Inflammatory macrophage (primary cell): ENCODE measurements around the gene OPCML.

Experiments used
- DNase-seq, 2 donors: peaks; one replicate each; pipeline ENCODE4 v3.0.0-alpha.2; 2020 to 2022

The OPCML gene

DNA sequence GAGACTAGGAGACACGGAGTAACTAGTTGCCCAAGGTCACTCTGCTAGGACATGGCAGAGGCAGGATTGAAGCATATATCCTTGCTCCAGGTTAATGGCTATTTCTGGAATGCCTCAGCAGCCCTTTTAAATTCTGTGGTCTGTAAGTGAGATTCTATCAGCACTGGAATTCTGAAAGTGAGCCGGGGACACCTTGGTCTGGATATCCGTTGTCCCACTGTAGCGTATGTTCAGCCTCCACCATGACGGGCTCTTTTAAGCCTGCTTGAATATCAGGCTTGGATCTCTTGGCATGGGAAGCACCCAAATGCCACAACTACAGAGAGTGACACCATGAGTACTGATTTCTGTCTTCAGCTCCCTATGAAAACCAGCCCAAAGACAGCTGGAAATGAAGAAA, 254.4 kb downstream of the OPCML start:
- DNase-seq = no peak

DNA sequence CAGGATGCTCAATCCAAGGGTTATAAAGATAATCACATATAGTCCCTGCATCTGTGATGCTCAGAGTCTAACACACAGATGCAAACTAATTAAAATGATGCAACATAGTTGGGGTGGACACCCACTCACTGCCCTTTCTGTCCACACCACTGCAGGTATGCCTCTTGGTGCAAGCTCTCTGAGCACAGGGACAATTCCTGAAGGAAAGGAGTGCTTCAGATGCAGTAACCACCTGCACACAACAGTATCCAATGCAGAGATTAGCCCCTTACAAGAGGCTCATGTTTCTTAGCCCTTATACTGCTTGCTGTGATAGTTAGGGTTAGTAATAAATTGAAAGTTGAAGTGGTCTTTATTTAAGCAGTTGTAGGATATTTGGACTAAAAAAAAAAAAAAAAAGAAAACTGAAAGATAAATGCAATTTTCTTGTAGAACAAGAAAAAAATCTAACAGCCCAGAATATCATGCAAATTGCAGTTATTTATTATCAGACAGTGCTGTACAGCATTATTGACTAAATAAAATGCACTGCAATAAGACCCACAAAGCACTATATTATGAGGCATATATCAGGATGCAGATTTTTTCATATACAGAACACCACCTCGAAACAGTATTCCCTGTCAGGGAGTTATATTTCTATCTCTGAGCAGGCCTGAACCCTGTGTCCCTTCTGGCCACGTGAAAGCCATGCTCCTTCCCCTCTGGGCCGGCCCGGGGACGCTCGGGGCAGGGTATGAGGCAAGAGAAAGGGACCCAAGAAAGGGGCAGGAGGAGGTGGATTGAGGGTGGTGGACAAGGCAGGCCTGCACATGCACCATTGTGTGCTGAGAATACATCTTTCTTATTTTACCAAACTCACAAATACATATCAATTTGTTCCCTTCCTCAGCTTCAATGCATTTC, 260.2 kb downstream of the OPCML start:
- DNase-seq = no peak

DNA sequence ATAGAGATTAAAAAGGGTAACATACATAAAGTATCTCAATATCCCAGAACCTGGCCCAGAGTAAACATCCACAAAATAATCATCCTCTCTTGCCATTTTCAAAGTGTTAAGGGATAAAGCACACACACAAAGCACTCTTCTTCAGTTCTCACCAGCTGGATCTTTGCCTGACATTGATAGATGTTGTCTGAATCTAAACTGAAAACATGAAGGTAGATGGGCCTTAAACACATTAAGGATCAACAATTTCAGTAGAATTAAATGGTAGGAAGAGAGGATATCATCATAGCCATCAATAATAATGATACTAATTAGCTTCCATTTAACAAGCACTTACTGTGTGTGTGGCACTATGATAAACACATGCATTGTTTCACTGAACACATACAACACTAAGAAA, 261.1 kb downstream of the OPCML start:
- no peak for DNase-seq

DNA sequence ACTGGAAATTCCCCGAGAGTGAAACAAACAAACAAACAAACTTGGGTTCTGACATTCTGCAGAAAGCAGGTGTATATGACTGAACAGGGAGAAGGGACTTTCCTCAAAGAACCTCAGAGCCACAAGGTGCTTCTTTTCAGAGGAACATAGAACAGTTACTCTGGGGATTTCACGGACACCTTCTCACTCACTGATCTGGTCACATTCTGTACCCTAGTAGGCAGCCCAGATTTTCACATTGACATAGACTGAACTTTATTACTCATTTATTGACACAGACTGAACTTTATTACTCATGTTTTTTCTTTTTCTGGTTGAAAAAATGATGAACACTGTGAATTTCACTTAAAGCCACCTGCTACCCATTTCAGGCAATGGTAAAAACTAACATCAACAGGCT, 263.0 kb downstream of the OPCML start:
- no peak for DNase-seq

DNA sequence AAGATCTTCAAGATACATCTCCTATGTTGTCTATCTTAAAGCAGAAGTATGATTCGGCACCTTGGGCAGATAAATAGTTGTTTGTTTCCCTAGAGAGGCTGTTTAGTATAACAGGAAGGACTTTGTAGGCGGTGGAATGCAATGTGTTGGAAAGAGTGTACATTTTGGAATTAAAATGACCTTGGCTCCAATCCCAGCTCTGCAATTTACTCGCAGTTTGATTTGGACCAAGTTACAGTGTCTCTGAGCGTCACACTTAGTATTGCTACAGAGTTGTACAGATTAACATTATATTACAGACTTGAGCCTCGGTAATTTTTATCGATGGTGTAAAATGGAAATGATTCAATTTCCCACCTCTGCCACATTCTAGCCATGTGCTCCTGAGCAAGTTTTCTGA, 265.3 kb downstream of the OPCML start:
- DNase-seq = no peak

DNA sequence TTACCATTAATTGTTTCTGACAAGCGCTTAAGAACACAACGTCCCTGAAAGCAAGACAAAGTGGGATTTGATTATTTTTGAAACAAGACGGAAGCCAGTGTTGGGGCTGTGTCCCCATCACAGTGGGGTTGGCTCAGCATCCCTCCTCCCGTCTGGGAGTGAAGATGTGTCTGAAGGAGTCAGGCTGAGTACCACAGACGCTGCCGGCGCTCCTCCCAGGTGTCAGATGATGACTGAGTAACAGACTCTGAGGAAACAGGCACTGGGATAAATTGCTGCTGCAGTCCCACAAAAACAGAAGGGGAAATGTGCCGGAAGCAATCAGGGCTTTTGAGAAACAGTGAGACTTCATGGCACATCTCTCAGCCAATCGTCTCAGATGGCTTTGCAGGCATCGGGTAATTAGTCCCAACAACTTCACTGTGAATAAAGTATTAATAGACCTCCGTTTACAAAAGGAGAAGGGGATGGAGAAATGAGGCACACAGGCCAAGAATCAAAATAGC, 266.7 kb downstream of the OPCML start:
- no peak for DNase-seq

DNA sequence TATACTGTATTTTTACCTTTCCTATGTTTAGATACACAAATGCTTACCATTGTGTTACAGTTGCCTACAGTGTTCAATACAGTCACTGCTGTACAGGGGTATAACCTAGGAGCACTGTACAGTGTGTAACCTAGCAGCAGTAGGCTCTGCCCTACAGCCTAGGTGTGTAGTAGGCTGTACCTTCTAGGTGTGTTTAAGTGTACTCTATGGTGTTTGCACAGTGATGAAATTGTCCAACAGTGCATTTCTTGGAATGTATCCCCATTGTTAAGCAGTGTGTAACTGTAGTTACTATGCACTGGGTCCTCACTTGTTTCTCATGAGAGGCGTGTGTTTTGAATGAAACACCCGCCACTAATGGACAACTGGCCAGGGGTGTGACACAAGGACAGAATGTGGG, 269.0 kb downstream of the OPCML start:
- no peak for DNase-seq

DNA sequence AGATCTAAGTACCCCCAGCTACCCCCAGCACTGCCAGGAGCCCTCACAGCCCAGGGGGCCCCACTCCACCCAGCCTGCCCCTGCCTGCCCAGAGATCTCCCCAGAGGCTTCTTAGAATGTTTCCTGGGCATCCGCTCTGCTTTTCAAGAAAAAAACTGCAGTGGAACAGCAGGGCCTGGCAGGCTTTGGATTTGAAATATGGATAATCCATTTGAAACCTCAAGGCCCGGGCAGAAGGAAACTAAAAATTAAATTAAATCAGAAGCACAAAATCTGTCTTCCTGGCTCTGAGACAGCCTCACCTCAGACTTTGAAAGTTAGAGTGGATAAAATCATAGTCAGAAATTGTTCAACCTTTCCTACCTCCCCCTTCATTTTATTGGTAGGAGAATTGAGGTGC, 273.6 kb downstream of the OPCML start:
- DNase-seq = no peak

DNA sequence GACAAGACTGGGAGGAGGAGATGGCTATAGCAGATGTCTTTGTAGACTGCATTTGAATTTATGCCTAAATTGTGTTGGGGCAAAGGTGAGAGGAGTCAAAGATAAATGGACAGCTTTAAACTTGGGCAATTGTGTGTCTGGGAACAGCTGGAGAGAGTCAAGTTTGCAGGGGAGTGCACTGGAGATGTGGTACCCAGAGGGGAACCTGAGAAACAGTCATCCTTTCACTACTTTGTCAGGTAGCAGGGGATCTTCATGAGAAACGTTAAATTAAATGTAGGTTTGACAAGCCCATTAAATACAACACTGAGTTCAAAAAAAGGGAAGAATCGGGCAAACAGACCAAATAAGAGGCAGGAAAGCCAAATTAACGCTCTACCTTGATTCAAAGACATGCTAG, 277.7 kb downstream of the OPCML start:
- DNase-seq = no peak

DNA sequence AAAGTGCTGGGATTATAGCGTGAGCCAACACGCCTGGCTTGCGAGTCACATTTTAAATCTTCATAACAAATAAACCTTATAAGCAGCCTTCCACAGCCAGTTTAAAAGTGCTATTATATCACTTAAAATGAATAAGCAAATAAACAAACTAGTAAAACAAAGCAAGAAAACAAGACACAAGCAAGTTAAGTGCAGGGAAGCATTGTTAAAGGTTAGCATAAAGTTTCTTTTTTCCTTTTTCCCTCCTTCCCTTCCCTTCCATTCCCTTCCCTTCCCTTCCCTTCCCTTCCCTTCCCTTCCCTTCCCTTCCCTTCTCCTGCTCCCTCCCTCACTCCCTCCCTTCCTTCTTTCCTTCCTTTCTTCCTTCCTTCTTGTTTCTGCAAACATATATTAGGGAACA, 278.7 kb downstream of the OPCML start:
- DNase-seq = no peak

DNA sequence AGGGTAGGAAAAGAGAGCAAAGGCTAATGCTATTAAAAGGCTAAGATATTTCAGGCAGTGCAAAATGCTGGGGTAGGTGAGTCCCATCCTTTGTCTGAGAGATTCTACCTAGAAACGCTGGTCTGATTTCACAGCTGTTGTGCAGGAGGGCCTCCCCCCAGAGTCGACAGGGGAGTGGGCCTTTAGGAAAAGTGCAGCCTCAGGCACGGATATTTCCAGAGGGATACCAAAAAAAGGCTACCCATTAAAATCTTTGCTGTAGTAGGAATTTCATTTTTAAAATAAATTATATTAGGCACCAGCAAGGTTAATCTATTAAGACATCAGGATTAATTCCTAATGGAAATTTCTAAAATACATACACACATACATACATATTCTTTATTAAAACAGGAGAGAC, 280.5 kb downstream of the OPCML start:
- no peak for DNase-seq

DNA sequence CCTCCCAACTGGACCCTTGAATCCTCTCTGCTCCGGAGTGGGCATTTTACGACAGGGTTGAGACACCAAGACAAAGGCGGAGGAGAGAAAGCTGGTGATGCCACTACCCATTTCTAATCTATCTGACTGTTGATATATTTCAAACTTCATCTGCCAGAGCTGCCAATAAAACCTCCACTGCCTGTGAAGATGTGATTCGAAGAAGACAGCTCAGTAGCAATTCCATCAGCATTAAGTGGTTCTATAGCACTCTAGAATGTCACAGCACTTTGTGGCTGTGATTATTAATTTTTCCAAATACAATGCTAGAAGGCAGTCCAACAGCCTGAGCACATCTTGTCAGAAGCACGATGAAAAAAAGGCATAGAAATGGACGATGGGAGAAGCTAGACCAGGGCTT, 282.8 kb downstream of the OPCML start:
- DNase-seq = no peak

DNA sequence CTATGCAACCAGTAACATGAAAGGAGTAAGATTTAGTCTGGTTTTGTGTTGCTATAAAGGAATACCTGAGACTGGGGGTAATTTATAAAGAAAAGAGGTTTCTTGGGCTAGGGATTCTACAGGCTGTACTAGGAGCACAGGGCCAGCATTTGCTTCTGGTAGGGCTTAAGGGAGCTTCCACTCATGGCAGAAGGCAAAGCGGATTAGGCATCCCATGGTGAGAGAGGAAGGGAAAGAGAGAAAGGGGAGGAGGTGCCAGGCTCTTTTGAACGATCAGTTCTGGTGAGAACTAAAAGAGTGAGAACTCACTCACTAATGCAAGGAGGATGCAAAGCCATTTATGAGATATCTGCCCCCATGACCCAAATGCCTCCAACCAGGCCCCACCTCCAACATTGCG, 283.2 kb downstream of the OPCML start:
- no peak for DNase-seq

DNA sequence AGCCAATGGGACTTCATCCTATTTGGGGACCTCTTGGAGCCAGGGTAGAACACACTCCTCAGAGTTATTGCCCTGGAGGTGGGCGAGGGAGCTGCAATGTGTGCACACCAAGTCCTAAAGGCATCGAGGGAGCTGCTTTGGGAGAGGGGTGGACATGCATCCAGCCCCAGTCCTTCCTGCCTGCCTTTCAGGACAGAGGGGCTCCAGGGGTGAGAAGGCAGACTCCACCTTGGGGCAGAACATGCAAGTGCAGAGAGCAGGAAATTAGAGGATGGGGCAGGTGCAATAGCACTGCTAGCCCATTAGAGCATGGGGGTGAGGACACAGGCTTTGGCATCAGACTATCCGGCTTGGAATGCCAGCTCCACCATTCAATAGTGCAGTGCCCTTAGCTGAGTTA, 288.5 kb downstream of the OPCML start:
- DNase-seq = no peak

DNA sequence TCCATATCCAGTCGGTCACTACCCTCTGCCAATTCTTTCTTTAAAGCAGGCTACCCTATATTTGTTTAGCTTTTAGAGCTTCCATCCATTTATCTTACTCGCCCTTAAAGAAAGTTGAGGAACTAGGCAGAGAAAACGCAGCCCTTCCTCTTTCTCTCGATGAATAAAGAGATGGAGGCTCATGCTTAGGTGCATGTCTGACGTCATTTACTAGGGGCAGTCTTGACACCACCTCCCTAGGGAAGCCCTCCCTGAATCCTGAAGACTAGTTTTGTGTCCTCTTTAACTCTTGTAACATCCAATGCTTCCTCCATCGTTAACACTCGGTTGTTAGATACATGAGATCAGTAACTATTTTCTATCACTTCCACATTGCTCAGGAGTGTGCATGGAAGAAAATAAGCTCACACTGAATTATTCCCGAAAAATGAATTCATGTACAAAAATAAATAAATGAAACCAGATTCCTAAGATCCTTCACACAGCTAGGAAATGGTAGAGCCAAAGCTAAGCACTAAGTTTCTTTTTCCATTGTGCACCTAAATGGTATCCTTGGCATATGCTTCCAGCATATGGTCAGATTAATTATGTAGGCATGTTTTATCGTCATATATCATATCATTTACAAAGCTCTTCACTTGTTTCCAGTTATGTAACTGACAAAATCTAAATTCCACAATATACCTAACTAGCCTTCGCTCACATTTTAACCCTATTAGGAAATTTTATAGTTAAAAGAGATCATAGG, 291.2 kb downstream of the OPCML start:
- DNase-seq = no peak

DNA sequence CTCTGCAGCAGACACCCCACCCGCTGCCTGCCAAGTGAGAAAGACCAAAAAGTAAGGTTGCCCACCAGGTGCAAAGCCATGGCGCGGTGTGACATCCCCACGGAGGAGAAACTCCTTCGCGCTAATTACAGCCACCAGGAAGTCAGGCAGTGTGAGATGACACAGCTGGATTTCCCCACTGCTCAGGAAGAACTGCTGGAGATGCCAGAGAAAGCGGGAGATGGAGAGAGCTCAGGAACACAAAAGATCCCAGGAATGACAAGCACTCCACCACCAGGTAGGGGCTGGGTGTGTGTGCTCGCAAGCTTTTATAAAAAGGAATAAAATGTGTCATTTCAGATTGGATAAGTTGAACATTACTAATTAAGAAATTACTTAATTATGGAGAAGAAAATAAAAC, 292.7 kb downstream of the OPCML start:
- no peak for DNase-seq

DNA sequence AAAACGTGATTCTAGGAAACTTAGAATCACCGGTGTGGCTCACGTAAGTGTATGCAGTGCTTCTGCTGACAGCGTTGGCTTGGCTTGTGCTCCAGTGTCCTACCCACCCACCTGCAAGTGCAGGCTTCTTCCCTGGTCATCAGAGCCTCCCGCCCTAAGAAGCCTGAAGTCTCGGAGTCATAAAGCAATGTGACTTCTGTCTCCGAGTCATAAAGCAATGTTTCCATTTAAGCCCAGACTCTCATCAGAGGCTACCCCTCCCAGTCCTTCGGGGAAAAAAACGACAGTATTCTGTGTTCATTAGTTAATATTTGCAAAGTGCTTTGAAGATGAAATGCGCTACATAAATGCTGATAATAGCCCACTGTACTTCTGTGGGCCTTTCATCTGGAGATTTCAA, 293.8 kb downstream of the OPCML start:
- no peak for DNase-seq

DNA sequence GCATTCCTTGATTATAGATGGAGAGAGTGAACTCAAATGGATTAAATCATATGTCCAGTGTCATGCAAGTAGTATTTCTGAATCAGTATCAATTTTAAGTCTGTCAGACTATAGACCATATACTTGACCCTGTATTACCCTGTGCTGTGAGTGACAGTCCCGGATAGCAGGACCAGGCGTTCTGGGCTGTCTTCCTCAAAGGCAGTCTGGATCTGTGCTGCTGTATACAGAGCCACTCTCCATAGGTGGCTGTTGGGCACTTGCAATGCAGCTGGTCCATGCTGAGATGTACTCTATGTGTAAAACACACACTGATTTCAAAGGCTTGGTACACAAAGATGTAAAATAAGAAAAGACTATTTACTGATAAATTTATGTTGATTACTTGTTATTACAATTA, 294.3 kb downstream of the OPCML start:
- no peak for DNase-seq

DNA sequence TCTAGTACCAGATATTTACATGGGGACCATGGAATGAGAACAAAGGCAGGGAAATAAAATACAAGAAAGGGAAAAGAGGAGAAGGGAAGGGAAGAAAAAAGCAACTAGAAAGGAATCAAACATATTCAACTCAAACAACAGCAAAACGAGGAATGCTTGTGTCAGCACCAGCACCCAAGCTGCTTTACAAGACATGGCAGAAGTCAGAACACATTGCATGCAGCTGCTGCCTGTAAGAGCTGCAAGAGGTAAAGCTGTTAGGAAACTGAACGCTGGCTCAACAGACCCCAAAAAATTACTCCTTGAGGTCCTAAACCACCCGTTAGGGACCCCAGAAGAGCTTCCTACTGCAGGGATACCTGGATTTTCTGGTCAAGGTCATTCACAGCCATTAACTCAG, 296.9 kb downstream of the OPCML start:
- no peak for DNase-seq

DNA sequence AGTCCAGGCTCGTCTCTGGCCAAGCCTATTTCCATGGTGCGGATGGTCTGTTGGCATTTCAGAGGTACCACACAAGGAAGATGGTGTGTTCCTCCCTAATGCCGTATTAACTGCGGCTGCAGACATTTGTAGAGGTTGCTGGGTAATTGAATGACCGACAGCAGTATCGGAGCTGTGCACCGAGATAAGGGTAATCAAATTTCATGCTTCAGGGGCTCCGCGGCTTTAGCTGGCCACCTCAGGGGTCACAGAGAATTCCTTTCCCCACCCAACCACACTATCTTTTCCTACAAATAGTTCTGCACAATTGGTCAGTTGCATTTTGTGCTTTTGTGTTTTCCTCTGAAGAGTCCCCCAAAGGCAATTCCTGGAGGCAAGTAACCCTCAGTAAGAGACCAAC, 297.4 kb downstream of the OPCML start:
- DNase-seq = no peak

DNA sequence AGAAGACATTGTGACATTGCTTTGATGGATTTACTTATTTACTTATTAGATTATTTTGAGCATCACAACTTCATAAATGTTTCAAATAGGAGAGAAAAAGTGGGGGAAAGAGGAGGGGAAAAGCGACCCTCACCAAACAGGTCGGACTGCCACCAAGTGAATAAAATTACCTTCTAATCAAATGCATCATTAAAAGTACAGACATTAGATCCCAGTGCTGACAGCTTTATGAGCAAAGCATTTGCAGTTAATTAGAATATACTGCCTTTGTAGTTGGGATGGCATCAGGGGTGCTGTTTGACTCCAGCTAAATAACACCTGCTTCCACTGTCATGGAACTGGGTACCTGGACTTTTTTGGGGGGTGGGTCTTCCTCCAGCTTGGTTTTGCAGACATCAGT, 299.6 kb downstream of the OPCML start:
- no peak for DNase-seq

DNA sequence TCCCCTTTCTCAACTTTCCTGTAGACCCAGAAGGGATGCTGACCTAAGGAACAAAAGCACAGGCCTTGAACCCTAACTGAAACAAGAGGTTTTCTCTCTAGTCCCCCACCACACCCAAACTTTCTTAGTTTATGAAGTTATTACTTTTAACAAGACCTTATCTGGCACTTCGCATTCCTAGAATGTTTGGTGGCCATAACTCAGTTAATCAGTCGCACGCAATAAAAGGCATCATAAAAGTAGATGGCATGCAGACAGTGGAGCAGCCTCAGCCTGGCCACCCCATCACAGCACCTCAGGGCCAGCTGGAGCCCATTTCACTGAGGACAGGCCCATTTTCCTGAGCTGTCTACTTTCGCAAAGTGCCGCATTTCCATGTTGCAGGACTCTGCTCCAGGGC, 301.9 kb downstream of the OPCML start:
- no peak for DNase-seq

DNA sequence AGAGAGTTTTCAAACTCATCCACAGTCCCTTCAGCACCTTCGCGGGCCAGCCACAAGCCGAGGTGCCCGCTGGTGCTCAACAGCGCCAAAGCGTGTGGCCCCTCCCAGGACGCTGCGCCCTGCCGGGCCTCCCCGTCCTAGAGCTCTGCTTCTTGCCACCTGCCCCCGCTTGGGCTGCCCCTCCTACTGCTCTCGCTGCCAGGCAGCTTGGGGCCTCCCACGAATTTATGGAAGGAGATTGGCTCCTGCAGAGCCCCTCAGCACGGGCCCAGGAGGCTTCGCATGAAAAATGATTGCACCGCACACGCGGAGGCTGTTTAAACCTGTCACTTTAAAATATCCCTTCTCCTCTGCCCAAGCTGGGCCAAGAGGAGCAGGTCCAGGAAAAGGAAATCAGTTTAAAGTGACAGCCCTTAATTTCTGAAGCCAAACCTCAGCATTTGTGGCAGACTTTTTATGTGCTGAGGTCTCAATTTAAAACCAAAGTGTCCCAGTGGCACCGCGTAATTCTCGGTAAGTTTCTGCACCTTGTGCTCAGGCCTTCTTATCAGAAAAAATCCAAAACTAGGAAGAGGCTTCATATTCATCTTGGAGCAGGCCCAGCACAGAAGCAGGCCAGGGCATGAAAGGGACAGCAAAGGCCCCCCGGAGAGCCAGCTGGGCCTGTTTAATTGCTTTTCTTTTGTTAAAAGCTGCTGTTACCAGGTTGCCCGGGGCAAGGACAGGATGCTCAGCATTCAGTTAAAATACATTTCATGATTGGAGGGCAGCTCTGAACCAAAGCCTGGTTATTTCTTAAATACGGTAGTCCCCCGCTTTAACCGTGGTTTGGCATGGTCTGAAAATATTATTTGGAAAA, 303.6 kb downstream of the OPCML start:
- no peak for DNase-seq
